ENCODE results near the gene NR5A1. TPM values are rescaled to one million over a fixed set of nuclear protein-coding genes. Genes with fewer than 3 reads are reported as not detected.

The NR5A1 gene
- total and polyA plus RNA-seq, 5 donors = not detected

DNA sequence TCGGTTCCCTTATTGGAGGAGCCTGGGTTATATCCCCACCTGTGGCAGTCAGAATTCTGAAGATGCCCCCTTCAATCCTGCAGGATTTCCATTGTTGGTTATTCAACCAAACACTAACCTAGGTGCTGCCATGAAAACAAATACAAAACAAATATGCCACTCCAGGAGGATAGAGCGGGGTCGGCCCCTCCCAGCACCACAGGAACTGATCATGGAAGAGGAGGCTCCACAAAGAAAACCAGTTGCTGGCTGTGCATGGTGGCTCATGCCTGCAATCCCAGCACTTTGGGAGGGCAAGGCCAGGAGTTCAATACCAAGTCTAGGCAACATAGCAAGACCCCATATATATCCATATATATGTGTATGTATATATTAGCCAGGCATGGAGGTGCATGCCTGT, 70.1 kb downstream of the NR5A1 start:
- no peaks in the 10 kb centered on the region for H3K4me1 ChIP-seq (ENCODE audit: control insufficient read depth, insufficient read depth, low read length)
- ATAC-seq = no peak
- H3K4me3 ChIP-seq (ENCODE audit: low read length) = no peak overlapping the region
- no peak for DNase-seq
- H3K27me3 ChIP-seq (ENCODE audit: control insufficient read depth, insufficient read depth) = no peaks in the 10 kb centered on the region
- no peak overlapping the region for H3K27ac ChIP-seq (ENCODE audit: low read length)
- intact Hi-C loops (cut with DNase I) = no loop called here
- 96% methylated on average over 3 of the region's 3 CpGs for WGBS
- no peaks in the 10 kb centered on the region for H3K9me3 ChIP-seq (ENCODE audit: control insufficient read depth, low read length)

DNA sequence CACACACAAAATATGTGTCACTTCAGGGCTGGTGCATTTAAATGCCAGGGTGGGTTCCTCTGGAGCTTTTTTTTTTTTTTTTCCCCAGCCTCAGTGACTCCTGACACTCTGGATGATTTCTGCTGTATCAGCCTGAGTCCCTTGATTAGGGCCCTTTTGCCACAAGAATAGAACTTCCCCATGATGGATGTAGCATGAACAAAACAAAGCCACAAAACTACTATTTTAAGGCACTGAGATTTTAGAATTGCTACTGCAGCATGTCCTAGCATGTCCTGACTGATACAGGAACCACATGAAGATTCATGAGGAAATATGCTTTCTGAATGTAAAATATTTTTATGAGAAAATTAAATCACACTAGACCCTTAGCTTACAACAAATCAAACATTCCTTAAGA, 70.9 kb downstream of the NR5A1 start:
- ATAC-seq (no peak), DNase-seq (no peak)
- no peaks in the 10 kb centered on the region for H3K9me3 ChIP-seq (ENCODE audit: control insufficient read depth, low read length)
- H3K4me3 ChIP-seq (ENCODE audit: low read length) = no peak overlapping the region
- intact Hi-C loops (cut with DNase I) = no loop called here
- no peak overlapping the region for H3K27ac ChIP-seq (ENCODE audit: low read length)
- H3K4me1 ChIP-seq (ENCODE audit: control insufficient read depth, insufficient read depth, low read length) = no peaks in the 10 kb centered on the region
- H3K27me3 ChIP-seq (ENCODE audit: control insufficient read depth, insufficient read depth) = no peaks in the 10 kb centered on the region

Other genes with a start within 250 kb of the NR5A1 start
- gene NEK6, start 249.4 kb downstream of the NR5A1 start, total RNA-seq = 10 to 100 TPM; 12.0 to 19.2 (median 15.6) TPM
- gene NEK6, start 249.4 kb downstream of the NR5A1 start, polyA plus RNA-seq = 4.7 TPM
- 100 to 1,000 TPM; 130 to 152 (median 137) TPM for gene PSMB7, start 92.0 kb downstream of the NR5A1 start, total RNA-seq
- gene PSMB7, start 92.0 kb downstream of the NR5A1 start, polyA plus RNA-seq = 203 TPM
- under 1 TPM in 2 of 4 donors, not detected in 2; 0.15 to 0.29 TPM for gene ADGRD2, start 56.9 kb downstream of the NR5A1 start, total RNA-seq
- gene ADGRD2, start 56.9 kb downstream of the NR5A1 start, polyA plus RNA-seq = 0.05 TPM